Adrenal gland (tissue), 12 donors: Measurements from ENCODE around the gene NUDT4. TPM values are rescaled to one million over a fixed set of nuclear protein-coding genes. Genes with fewer than 3 reads are reported as not detected.

Source experiments
- DNase-seq, 7 donors: peaks; one replicate each; pipeline ENCODE4 v3.0.0-alpha.2; 2019 to 2020
- H3K27ac ChIP-seq, 5 donors: fragments of 200-600 bp; sonication (generic) in 4 of 5; 1 replicate in 3 of 5; 2 replicates in 2 of 5; pipeline versions ENCODE4 v1.5.1 to v1.8.0; 2016 to 2020; ENCODE audit warnings: mild to moderate bottlenecking in 1 of 5
- H3K27me3 ChIP-seq: fragments of 200-600 bp; 2 replicates; pipeline ENCODE4 v1.8.0; 2021
- H3K36me3 ChIP-seq, 2 donors: fragments of 200-600 bp; replicated peaks in 1 of 2; 1 replicate in 1 of 2; 2 replicates in 1 of 2; pipeline versions ENCODE4 v1.5.1 to v1.8.0; 2018 to 2022
- H3K4me1 ChIP-seq, 2 donors: fragments of 200-600 bp; replicated peaks in 1 of 2; 1 replicate in 1 of 2; 2 replicates in 1 of 2; pipeline versions ENCODE4 v1.5.1 to v1.8.0; 2018 to 2021
- H3K4me3 ChIP-seq, 4 donors: fragments of 200-600 bp; sonication (generic) in 3 of 4; one replicate each; pipeline ENCODE4 v1.5.1; 2016 to 2018
- H3K9me3 ChIP-seq, 3 donors: fragments of 200-600 bp; sonication (generic) in 1 of 3; replicated peaks in 1 of 3; 1 replicate in 2 of 3; 2 replicates in 1 of 3; pipeline versions ENCODE4 v1.5.1 to v1.8.0; 2016 to 2021
- CTCF ChIP-seq, 6 experiments: fragments of 450-650 bp in 4 of 6; fragments of 200-600 bp in 2 of 6; sonication (generic) in 1 of 6; IDR thresholded peaks; 1 replicate in 5 of 6; 2 replicates in 1 of 6; pipeline versions ENCODE4 v1.5.1 to v1.8.0; 2016 to 2021; ENCODE audit warnings: antibody characterized with exemption in 6 of 6, mild to moderate bottlenecking in 2 of 6, moderate library complexity in 1 of 6
- POLR2A ChIP-seq, 2 donors: fragments of 450-650 bp; IDR thresholded peaks; one replicate each; pipeline ENCODE4 v1.6.1; 2017; ENCODE audit warnings: antibody characterized with exemption in 2 of 2, mild to moderate bottlenecking in 2 of 2, moderate library complexity in 1 of 2
- WGBS, 4 donors: extraction: QIAGEN DNeasy Blood & Tissue Kit in 2 of 4; methylation state at CpG; one replicate each; pipeline versions ENCODE4 v1.1.5 to v1.1.7; 2013 to 2017; 5-methylcytosine and 5-hydroxymethylcytosine counted together
- intact Hi-C, 2 donors: fragments of 100-400 bp; cut with DNase I; formaldehyde crosslinking; loops; one replicate each; pipeline versions ENCODE4 v1.14.1 to v1.15.0; 2022 to 2023
- polyA plus RNA-seq, 3 donors: library from polyadenylated mRNA; stranded (reverse); fragments of 200-250 nt in 2 of 3; fragments of 350-450 nt in 1 of 3; fragmentation: Illumina TruSeq in 1 of 3; extraction: RNeasy Lipid Tissue Mini Kit (QIAGEN cat#74804) in 1 of 3; gene quantifications; one replicate each; pipeline ENCODE4 v1.2.3, GENCODE V29; 2013 to 2014
- total RNA-seq, 9 donors: library from RNA; depleted of rRNA in 4 of 9; stranded (reverse); fragments of >200 nt in 4 of 9; fragments of 120-200 nt in 1 of 9; fragmentation: NEBNext Ultra II Directional in 1 of 9; extraction: Animal tissue kit (Norgen Biotek cat#: 25700) in 1 of 9; gene quantifications; one replicate each; pipeline versions ENCODE4 v1.1.0 to v1.2.4, GENCODE V29; 2013 to 2023
- donor health status: healthy with polysubstance abuse.
- donor health status: Bipolar disorder and iron deficiency.
- donor health status: DM: yes; HTN: yes; CAD: no.
- donor health status: DM: no; HTN: no; CAD: no.
- donor health status: DM: no; HTN: no; CAD: no.
- donor health status: DM: yes; HTN: yes; CAD: no.

NUDT4 gene
- total and polyA plus RNA-seq, 12 donors = 23.0 to 195 (median 137) TPM

DNA sequence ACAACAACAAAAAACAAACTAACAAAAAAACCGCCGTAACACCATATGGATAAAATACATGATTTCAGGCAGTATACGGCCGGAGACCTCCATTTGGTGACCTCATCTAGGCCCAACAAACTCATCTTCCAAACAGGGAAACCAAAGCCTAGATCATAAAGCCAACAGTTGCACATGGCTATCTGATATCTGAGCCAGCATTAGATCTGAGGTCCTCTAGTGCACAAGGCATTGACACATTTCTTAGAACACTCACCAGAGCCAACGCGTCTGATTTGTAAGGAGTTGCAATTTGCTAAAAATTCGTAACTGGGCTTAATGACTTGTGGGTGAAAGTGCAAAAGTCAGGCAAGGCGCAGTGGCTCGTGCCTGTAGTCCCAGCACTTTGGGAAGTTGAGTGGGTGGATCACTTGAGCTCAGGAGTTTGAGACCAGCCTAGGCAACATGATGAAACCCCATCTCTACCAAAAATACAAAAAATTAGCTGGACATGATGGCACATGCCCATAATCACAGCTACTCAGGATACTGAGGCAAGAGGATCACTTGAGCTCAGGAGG, 42.0 kb upstream of the NUDT4 start:
- no peak overlapping the region for H3K4me3 ChIP-seq
- DNase-seq = no peak
- H3K9me3 ChIP-seq = no peaks in the 10 kb centered on the region
- TF ChIP-seq POLR2A (IDR thresholded peaks at IDR 0.05) = no peak
- no peak for TF ChIP-seq CTCF (IDR thresholded peaks at IDR 0.05)
- H3K27me3 ChIP-seq = no peaks in the 10 kb centered on the region
- H3K4me1 ChIP-seq = no peaks in the 10 kb centered on the region
- H3K36me3 ChIP-seq = no peaks in the 10 kb centered on the region
- H3K27ac ChIP-seq = no peak overlapping the region
- 88 to 91% (median 89%) methylated on average over 9 of the region's 9 CpGs for WGBS, 4 donors
- intact Hi-C loops = no loop called here

DNA sequence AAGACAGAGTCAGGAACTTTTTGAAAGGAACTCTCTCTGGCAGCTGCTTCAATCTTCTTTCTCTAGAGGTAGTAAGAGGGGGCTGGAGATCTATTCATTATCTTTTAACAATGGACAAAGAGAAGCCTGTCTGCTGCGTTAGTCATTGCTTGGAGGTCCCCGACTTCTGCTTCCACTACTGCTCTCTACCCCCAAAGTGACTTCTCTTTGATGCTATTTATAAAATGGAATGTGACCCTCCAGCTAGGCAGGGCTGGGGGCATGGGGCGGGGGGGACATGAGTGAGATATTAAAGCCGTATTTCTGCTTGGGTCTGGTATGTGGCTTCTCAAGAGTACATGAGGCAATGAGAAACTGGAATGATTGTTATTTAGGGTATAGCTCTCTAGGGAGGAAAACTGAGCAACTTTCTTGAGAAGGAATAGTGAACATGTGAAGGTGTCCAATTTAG, 41.4 kb upstream of the NUDT4 start:
- no peak overlapping the region for H3K4me3 ChIP-seq
- TF ChIP-seq POLR2A (IDR thresholded peaks at IDR 0.05) = no peak
- no peak for TF ChIP-seq CTCF (IDR thresholded peaks at IDR 0.05)
- intact Hi-C loops = no loop called here
- H3K9me3 ChIP-seq = no peaks in the 10 kb centered on the region
- 28 to 63% (median 60%) methylated on average over 4 of the region's 4 CpGs for WGBS, 4 donors
- no peak for DNase-seq
- no peak overlapping the region for H3K27ac ChIP-seq
- H3K36me3 ChIP-seq = no peaks in the 10 kb centered on the region
- H3K27me3 ChIP-seq = no peaks in the 10 kb centered on the region
- H3K4me1 ChIP-seq = no peaks in the 10 kb centered on the region

DNA sequence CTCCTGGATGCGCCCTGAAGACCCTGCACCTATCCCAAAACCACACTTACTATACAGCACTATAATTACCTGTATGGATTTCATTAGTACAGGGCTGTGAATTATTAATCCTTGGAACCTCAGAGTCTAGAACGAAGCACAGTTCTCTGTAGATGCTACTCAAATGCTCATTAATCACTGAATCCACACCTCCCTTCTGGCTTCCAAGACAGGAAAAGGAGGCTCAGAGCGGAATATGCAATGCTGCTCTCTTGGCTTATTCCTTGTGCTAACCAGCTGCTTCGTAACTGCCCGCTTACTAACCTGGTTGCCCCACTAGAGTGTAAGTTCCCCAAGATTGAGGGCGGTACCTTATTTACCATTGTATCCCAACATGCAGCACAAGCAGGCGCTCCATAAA, 39.1 kb upstream of the NUDT4 start:
- Histone ChIP-seq H3K27me3 (no peaks in the 10 kb centered on the region), H3K36me3 (no peaks in the 10 kb centered on the region), H3K4me3 (no peak overlapping the region), H3K9me3 (no peaks in the 10 kb centered on the region), H3K4me1 (no peaks in the 10 kb centered on the region), H3K27ac (no peak overlapping the region)
- DNase-seq = no peak
- 94 to 96% (median 96%) methylated on average over 7 of the region's 7 CpGs for WGBS, 4 donors
- TF ChIP-seq POLR2A (IDR thresholded peaks at IDR 0.05) (no peak), CTCF (IDR thresholded peaks at IDR 0.05) (no peak)
- intact Hi-C loops = no loop called here

DNA sequence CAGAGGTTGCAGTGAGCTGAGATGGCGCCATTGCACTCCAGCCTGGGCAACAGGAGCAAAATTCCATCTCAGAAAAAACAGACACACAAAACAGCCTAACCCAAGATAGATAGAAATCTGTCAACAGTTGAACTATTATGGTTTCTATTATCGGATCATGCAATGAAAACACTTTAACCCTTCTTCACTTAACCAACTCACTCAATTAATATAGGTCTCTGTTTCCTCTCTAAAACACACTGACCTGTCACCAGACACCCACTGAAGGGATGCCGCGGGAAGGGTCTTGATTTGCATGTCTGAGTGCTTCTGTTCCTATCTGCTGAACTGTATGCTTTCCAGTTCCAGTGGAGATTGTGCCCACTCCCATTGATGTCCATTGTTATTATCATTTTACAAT, 38.0 kb upstream of the NUDT4 start:
- Histone ChIP-seq H3K4me3 (no peak overlapping the region), H3K36me3 (no peaks in the 10 kb centered on the region), H3K27me3 (no peaks in the 10 kb centered on the region), H3K4me1 (no peaks in the 10 kb centered on the region), H3K9me3 (no peaks in the 10 kb centered on the region), H3K27ac (no peak overlapping the region)
- no peak for TF ChIP-seq CTCF (IDR thresholded peaks at IDR 0.05)
- no peak for TF ChIP-seq POLR2A (IDR thresholded peaks at IDR 0.05)
- intact Hi-C loops = no loop called here
- 85 to 89% (median 87%) methylated on average over 4 of the region's 4 CpGs for WGBS, 4 donors
- no peak for DNase-seq
